GM23338 (cell line): ENCODE data around the gene STAM2. TPM values are rescaled to one million over a fixed set of nuclear protein-coding genes. Genes with fewer than 3 reads are reported as not detected.
"Not testable (repeated sequence)": the region's sequence is repeated elsewhere in the genome, so short reads cannot be mapped to it uniquely, and the experiment has no call there.

Source experiments
- ATAC-seq: fragments of 200-7000 bp; cut with Tn5 transposase; 3 replicates; pipeline ENCODE4 v1.9.1; 2020
- DNase-seq: peaks from one replicate; pipeline ENCODE4 v3.0.0-alpha.2; 2015; ENCODE audit warnings: low spot score
- H2AFZ ChIP-seq: fragments of 200-600 bp; sonication (generic); 2 replicates; pipeline ENCODE4 v1.8.0; 2016; ENCODE audit warnings: antibody characterized with exemption, mild to moderate bottlenecking, moderate library complexity
- H3F3A ChIP-seq: fragments of 200-600 bp; sonication (generic); replicated peaks from 2 replicates; pipeline ENCODE4 v1.8.0; 2017; ENCODE audit warnings: antibody characterized with exemption, mixed run types, low read depth
- H3K27ac ChIP-seq: fragments of 200-600 bp; sonication (generic); 2 replicates; pipeline ENCODE4 v1.6.1; 2016; ENCODE audit warnings: low read depth
- H3K27me3 ChIP-seq: fragments of 200-600 bp; sonication (generic); 2 replicates; pipeline ENCODE4 v1.8.0; 2016; ENCODE audit warnings: mild to moderate bottlenecking, mixed run types, moderate library complexity; ENCODE audit not compliant: insufficient read depth
- H3K36me3 ChIP-seq: fragments of 200-600 bp; sonication (generic); 2 replicates; pipeline ENCODE4 v1.8.0; 2016; ENCODE audit warnings: mild to moderate bottlenecking; ENCODE audit not compliant: insufficient read depth
- H3K4me1 ChIP-seq: fragments of 200-600 bp; sonication (generic); 2 replicates; pipeline ENCODE4 v1.8.0; 2016; ENCODE audit warnings: mild to moderate bottlenecking, moderate library complexity; ENCODE audit not compliant: insufficient read depth
- H3K4me2 ChIP-seq: fragments of 200-600 bp; sonication (generic); 2 replicates; pipeline ENCODE4 v1.7.1; 2017; ENCODE audit warnings: mixed run types
- H3K4me3 ChIP-seq: fragments of 200-600 bp; sonication (generic); 2 replicates; pipeline ENCODE4 v1.6.1; 2016; ENCODE audit warnings: mixed run types
- H3K79me2 ChIP-seq: fragments of 200-600 bp; sonication (generic); replicated peaks from 2 replicates; pipeline ENCODE4 v1.8.0; 2017; ENCODE audit warnings: mild to moderate bottlenecking; ENCODE audit not compliant: insufficient read depth
- H3K9me2 ChIP-seq: fragments of 200-600 bp; sonication (generic); 2 replicates; pipeline ENCODE4 v1.8.0; 2017; ENCODE audit not compliant: insufficient read depth
- H4K20me1 ChIP-seq: fragments of 200-600 bp; sonication (generic); replicated peaks from 2 replicates; pipeline ENCODE4 v1.8.0; 2017; ENCODE audit warnings: mild to moderate bottlenecking; ENCODE audit not compliant: insufficient read depth
- H3K27ac Mint-ChIP-seq: 2 replicates; pipeline ENCODE4 v1.8.0; 2020; ENCODE audit warnings: inconsistent platforms, mild to moderate bottlenecking, moderate library complexity, mixed read lengths
- H3K27me3 Mint-ChIP-seq: 3 replicates; pipeline ENCODE4 v1.8.0; 2022; ENCODE audit warnings: low read depth, mild to moderate bottlenecking, moderate library complexity, mixed read lengths, inconsistent platforms; ENCODE audit not compliant: insufficient read depth, poor library complexity
- H3K36me3 Mint-ChIP-seq: 3 replicates; pipeline ENCODE4 v1.8.0; 2021; ENCODE audit warnings: low read depth, mild to moderate bottlenecking, inconsistent platforms, moderate library complexity, mixed read lengths
- H3K4me1 Mint-ChIP-seq: 3 replicates; pipeline ENCODE4 v1.8.0; 2020; ENCODE audit warnings: mild to moderate bottlenecking, inconsistent platforms, mixed read lengths
- H3K4me3 Mint-ChIP-seq: 3 replicates; pipeline ENCODE4 v1.8.0; 2021; ENCODE audit warnings: moderate library complexity, mild to moderate bottlenecking, inconsistent platforms, mixed read lengths
- H3K9me3 Mint-ChIP-seq: 3 replicates; pipeline ENCODE4 v1.8.0; 2020; ENCODE audit warnings: moderate library complexity, mild to moderate bottlenecking, inconsistent platforms, mixed read lengths
- CREB1 ChIP-seq: fragments of 250-450 bp; sonication (Bioruptor Pico); IDR thresholded peaks from 2 replicates; pipeline ENCODE4 v1.5.0; 2020; ENCODE audit warnings: low read depth, mild to moderate bottlenecking, moderate library complexity
- EZH2 ChIP-seq: fragments of 200-600 bp; sonication (generic); IDR thresholded peaks from one replicate; pipeline ENCODE4 v1.8.0; 2017; ENCODE audit warnings: antibody characterized with exemption, mild to moderate bottlenecking, low read depth; ENCODE audit not compliant: unreplicated experiment
- EZH2phosphoT487 ChIP-seq: fragments of 200-600 bp; sonication (generic); IDR thresholded peaks from one replicate; pipeline ENCODE4 v1.8.1; 2018; ENCODE audit warnings: antibody characterized with exemption; ENCODE audit not compliant: unreplicated experiment
- POLR2AphosphoS5 ChIP-seq: IDR thresholded peaks from 2 replicates; pipeline ENCODE4 v1.6.1; 2016; ENCODE audit warnings: antibody characterized with exemption, low read depth
- STAT1 ChIP-seq: IDR thresholded peaks from one replicate; pipeline ENCODE4 v1.6.1; 2016; ENCODE audit warnings: antibody characterized with exemption; ENCODE audit not compliant: unreplicated experiment
- ZNF331 ChIP-seq: fragments of 250-450 bp; sonication (Bioruptor Pico); IDR thresholded peaks from 2 replicates; pipeline ENCODE4 v1.5.0; 2020; ENCODE audit warnings: low read depth, mild to moderate bottlenecking, moderate library complexity
- polyA plus RNA-seq: library from polyadenylated mRNA; unstranded; fragments of >200 nt; fragmentation: Nextera tagmentation; extraction: Ambion mirVana; gene quantifications from 2 replicates; pipeline ENCODE4 v1.2.1, GENCODE V29; 2016
- total RNA-seq: library from RNA; depleted of rRNA; stranded (reverse); fragments of >200 nt; shearing (Covaris generic); gene quantifications from 2 replicates; pipeline ENCODE4 v1.2.3, GENCODE V29; 2014
- TF ChIP-seq, protein P1 (sequence below), 2 experiments: fragments of 200-600 bp in 1 of 2; sonication (generic) in 1 of 2; conservative IDR thresholded peaks; 2 replicates each; pipeline versions ENCODE4 v1.5.1 to v1.6.1; 2016 to 2017; ENCODE audit warnings: antibody characterized with exemption in 2 of 2, low read depth in 2 of 2, mild to moderate bottlenecking in 2 of 2, moderate library complexity in 1 of 2

Gene STAM2
- total and polyA plus RNA-seq, 2 experiments from 2014 or later: 4.6 to 18.2 TPM

DNA sequence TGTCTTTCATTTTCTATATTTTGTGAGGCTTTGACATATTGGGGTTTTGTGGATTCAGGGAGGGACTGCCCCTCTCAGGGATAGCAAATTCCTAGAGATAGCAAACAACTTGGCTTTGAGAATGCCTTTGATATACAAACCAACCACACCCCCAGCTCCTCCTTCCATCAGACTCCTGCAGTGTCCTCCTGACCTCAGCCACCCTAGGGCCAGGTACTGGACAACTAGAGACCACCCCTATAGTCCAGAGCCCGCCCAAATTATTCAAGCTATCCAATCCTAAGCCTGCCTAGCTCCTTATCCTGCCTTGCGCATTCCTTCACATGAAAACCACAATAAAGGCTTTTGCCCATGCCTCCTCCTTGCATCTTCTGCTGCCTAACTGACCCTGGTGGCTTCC, 22.9 kb upstream of the STAM2 start:
- Mint-ChIP-seq H3K27ac (no peak overlapping the region), H3K4me3 (no peak overlapping the region), H3K27me3 (peaks cover 4% of the 10 kb centered on the region), H3K9me3 (peaks cover 6% of the 10 kb centered on the region; the same call in 2 of the 3 replicates), H3K4me1 (peaks cover 4% of the 10 kb centered on the region), H3K36me3 (no peaks in the 10 kb centered on the region)
- no peak overlapping the region for H3K4me3 ChIP-seq
- H3K36me3 ChIP-seq: no peaks in the 10 kb centered on the region
- no peak overlapping the region for H3K27ac ChIP-seq
- no peaks in the 10 kb centered on the region for H3K4me1 ChIP-seq
- H3K4me2 ChIP-seq: no peak overlapping the region
- no peak for TF ChIP-seq EZH2phosphoT487
- no peak for TF ChIP-seq EZH2
- no peak for TF ChIP-seq POLR2AphosphoS5
- TF ChIP-seq STAT1: no peak
- TF ChIP-seq, protein P1, sequence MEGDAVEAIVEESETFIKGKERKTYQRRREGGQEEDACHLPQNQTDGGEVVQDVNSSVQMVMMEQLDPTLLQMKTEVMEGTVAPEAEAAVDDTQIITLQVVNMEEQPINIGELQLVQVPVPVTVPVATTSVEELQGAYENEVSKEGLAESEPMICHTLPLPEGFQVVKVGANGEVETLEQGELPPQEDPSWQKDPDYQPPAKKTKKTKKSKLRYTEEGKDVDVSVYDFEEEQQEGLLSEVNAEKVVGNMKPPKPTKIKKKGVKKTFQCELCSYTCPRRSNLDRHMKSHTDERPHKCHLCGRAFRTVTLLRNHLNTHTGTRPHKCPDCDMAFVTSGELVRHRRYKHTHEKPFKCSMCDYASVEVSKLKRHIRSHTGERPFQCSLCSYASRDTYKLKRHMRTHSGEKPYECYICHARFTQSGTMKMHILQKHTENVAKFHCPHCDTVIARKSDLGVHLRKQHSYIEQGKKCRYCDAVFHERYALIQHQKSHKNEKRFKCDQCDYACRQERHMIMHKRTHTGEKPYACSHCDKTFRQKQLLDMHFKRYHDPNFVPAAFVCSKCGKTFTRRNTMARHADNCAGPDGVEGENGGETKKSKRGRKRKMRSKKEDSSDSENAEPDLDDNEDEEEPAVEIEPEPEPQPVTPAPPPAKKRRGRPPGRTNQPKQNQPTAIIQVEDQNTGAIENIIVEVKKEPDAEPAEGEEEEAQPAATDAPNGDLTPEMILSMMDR (conservative IDR thresholded peaks at IDR 0.05; ENCODE audit: low read depth in 2 of 2): no peak
- TF ChIP-seq CREB1 (CRISPR knock-in tag): no peak
- no peak for TF ChIP-seq ZNF331
- H3K9me2 ChIP-seq: no peaks in the 10 kb centered on the region
- H3F3A ChIP-seq: no peaks in the 10 kb centered on the region
- DNase-seq (peak; percentile 32), ATAC-seq (peak; percentile 23; the same call in 2 of the 3 replicates)
- H4K20me1 ChIP-seq: no peaks in the 10 kb centered on the region
- H3K27me3 ChIP-seq: no peaks in the 10 kb centered on the region
- no peak overlapping the region for H2AFZ ChIP-seq
- H3K79me2 ChIP-seq: no peaks in the 10 kb centered on the region

DNA sequence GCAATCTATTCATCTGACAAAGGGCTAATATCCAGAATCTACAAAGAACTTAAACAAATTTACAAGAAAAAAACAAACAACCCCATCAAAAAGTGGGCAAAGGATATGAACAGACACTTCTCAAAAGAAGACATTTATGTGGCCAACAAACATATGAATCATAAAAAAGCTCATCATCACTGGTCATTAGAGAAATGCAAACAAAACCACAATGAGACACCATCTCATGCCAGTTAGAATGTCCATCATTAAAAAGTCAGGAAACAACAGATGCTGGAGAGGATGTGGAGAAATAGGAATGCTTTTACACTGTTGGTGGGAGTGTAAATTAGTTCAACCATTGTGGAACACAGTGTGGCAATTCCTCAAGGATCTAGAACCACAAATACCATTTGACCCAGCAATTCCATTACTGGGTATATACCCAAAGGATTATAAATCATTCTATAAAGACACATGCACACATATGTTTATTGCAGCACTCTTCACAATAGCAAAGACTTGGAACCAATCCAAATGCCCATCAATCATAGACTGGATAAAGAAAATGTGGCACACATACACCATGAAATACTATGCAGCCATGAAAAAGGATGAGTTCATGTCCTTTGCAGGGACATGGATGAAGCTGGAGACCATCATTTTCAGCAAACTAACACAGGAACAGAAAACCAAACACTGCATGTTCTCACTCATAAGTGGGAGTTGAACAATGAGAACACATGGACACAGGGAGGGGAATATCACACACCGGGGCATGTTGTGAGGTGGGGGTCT, 22.1 kb upstream of the STAM2 start:
- not testable (repeated sequence) for H3K27ac ChIP-seq, H3K4me2 ChIP-seq, H2AFZ ChIP-seq, H3K79me2 ChIP-seq, H3K9me2 ChIP-seq, DNase-seq, H3K27me3 Mint-ChIP-seq, H3K4me1 ChIP-seq, H3K27me3 ChIP-seq, H3K9me3 Mint-ChIP-seq, H3K4me3 ChIP-seq, H3K4me1 Mint-ChIP-seq, H3K36me3 Mint-ChIP-seq, H3F3A ChIP-seq, H3K27ac Mint-ChIP-seq, H3K36me3 ChIP-seq, ATAC-seq, H4K20me1 ChIP-seq, H3K4me3 Mint-ChIP-seq
